GM12878 (cell line): Measurements from ENCODE around the gene TBCK. TPM values are rescaled to one million over a fixed set of nuclear protein-coding genes. Genes with fewer than 3 reads are reported as not detected.

Experiments used
- ATAC-seq: fragments of 200-7000 bp; cut with Tn5 transposase; 3 replicates; pipeline ENCODE4 v1.9.1; 2020; ENCODE audit warnings: mild to moderate bottlenecking, moderate library complexity
- BruUV-seq: library from RNA; stranded (reverse); fragments of 400-500 nt; replicated peaks from 2 replicates; lab custom pipeline; 2021; lab: Mats Ljungman, UMichigan
- CTCF ChIA-PET: fragments of 300-600 bp; sonication (Branson Sonifier 250); formaldehyde crosslinking; extraction: SDS; loops from one replicate; lab custom pipeline; 2021; ENCODE audit warnings: inconsistent platforms; lab: Yijun Ruan, JAX
- POLR2A ChIA-PET: fragments of 350-600 bp; formaldehyde crosslinking; extraction: SDS; loops from one replicate; lab custom pipeline; 2021; ENCODE audit warnings: inconsistent platforms; lab: Charles Lee
- RAD21 ChIA-PET: fragments of 300-600 bp; sonication (Branson Sonifier 250); formaldehyde crosslinking; loops from one replicate; lab custom pipeline; 2023; ENCODE audit warnings: antibody characterized with exemption; ENCODE audit not compliant: unreplicated experiment; lab: Charles Lee
- SMC1A ChIA-PET: fragments of 300-600 bp; sonication (Branson Sonifier 250); formaldehyde crosslinking; loops from one replicate; lab custom pipeline; 2023; ENCODE audit not compliant: unreplicated experiment, uncharacterized antibody; lab: Charles Lee
- DNase-seq: peaks from one replicate; pipeline ENCODE4 v3.0.0-alpha.2; 2011; ENCODE audit warnings: low read depth, low spot score
- FAIRE-seq: peaks from 3 replicates; lab custom pipeline; 2011; peaks lifted over from hg19 to GRCh38; lab: Jason Lieb, UNC
- H2AFZ ChIP-seq: 2 replicates; pipeline ENCODE4 v1.6.0; 2011; ENCODE audit warnings: low read depth, low read length, control low read depth; ENCODE audit not compliant: control insufficient read depth
- H3K27ac ChIP-seq: 2 replicates; pipeline ENCODE4 v1.5.1; 2011; ENCODE audit warnings: control low read depth; ENCODE audit not compliant: control insufficient read depth, insufficient read depth
- H3K27me3 ChIP-seq, 2 experiments: replicated peaks in 1 of 2; 2 replicates each; pipeline versions ENCODE4 v1.6.0 to v1.6.1; 2011; ENCODE audit warnings: low read length in 1 of 2; ENCODE audit not compliant: control insufficient read depth in 2 of 2, insufficient read depth in 2 of 2
- H3K36me3 ChIP-seq, 2 experiments: 2 replicates each; pipeline ENCODE4 v1.5.1; 2011; ENCODE audit warnings: low read length in 1 of 2; ENCODE audit not compliant: control insufficient read depth in 2 of 2, insufficient read depth in 2 of 2
- H3K4me1 ChIP-seq: 2 replicates; pipeline ENCODE4 v1.6.1; 2011; ENCODE audit warnings: mild to moderate bottlenecking, low read length, moderate library complexity, mixed read lengths; ENCODE audit not compliant: control insufficient read depth, insufficient read depth
- H3K4me2 ChIP-seq: 2 replicates; pipeline ENCODE4 v1.6.0; 2011; ENCODE audit warnings: control low read depth; ENCODE audit not compliant: control insufficient read depth, insufficient read depth
- H3K4me3 ChIP-seq: fragments of 200-600 bp; sonication (generic); 2 replicates; pipeline ENCODE4 v1.5.1; 2016
- H3K79me2 ChIP-seq: 2 replicates; pipeline ENCODE4 v1.6.0; 2011; ENCODE audit warnings: low read length; ENCODE audit not compliant: control insufficient read depth, insufficient read depth
- H3K9ac ChIP-seq: 2 replicates; pipeline ENCODE4 v1.8.0; 2011; ENCODE audit warnings: low read length, control low read depth, mixed read lengths; ENCODE audit not compliant: control insufficient read depth, insufficient read depth
- H3K9me3 ChIP-seq: replicated peaks from 3 replicates; pipeline ENCODE4 v1.5.1; 2011; ENCODE audit warnings: mild to moderate bottlenecking, low read length; ENCODE audit not compliant: control insufficient read depth, insufficient read depth
- H4K20me1 ChIP-seq: 2 replicates; pipeline ENCODE4 v1.6.0; 2011; ENCODE audit not compliant: control insufficient read depth, insufficient read depth
- ATF7 ChIP-seq: fragments of 450-650 bp; IDR thresholded peaks from 2 replicates; pipeline ENCODE4 v1.6.1; 2016; ENCODE audit warnings: low read depth, mild to moderate bottlenecking
- EGR1 ChIP-seq, 2 experiments: IDR thresholded peaks; 1 replicate in 1 of 2; 2 replicates in 1 of 2; pipeline ENCODE4 v1.6.1; 2011 to 2012; ENCODE audit warnings: low read depth in 2 of 2, low read length in 2 of 2, borderline replicate concordance in 1 of 2, mild to moderate bottlenecking in 1 of 2, moderate library complexity in 1 of 2
- ESRRA ChIP-seq: IDR thresholded peaks from 2 replicates; pipeline ENCODE4 v1.6.1; 2012; ENCODE audit warnings: mild to moderate bottlenecking, low read length, improper control_type of control experiment
- ETV6 ChIP-seq, 2 experiments: fragments of 450-650 bp in 1 of 2; IDR thresholded peaks in 1 of 2; conservative IDR thresholded peaks in 1 of 2; 2 replicates each; pipeline ENCODE4 v1.6.1; 2014; ENCODE audit warnings: antibody characterized with exemption in 1 of 2, borderline replicate concordance in 1 of 2, low read depth in 1 of 2, mild to moderate bottlenecking in 1 of 2, moderate library complexity in 1 of 2
- EZH2 ChIP-seq: IDR thresholded peaks from 2 replicates; pipeline ENCODE4 v1.6.1; 2012; ENCODE audit warnings: low read depth, mild to moderate bottlenecking, control low read depth, inconsistent platforms, low read length, borderline replicate concordance; ENCODE audit not compliant: control insufficient read depth
- RB1 ChIP-seq: fragments of 450-650 bp; formaldehyde crosslinking; IDR thresholded peaks from 2 replicates; pipeline ENCODE4 v1.6.1; 2017; ENCODE audit warnings: mild to moderate bottlenecking, borderline replicate concordance
- SMAD5 ChIP-seq: IDR thresholded peaks from 2 replicates; pipeline ENCODE4 v1.6.1; 2016; ENCODE audit warnings: antibody characterized with exemption, low read depth
- SRF ChIP-seq, 2 experiments: IDR thresholded peaks; 2 replicates each; pipeline ENCODE4 v1.6.1; 2011; ENCODE audit warnings: low read depth in 2 of 2, low read length in 2 of 2, mild to moderate bottlenecking in 1 of 2, moderate library complexity in 1 of 2
- TCF7 ChIP-seq: IDR thresholded peaks from 2 replicates; pipeline ENCODE4 v1.6.1; 2014; ENCODE audit warnings: antibody characterized with exemption, borderline replicate concordance
- ZNF622 ChIP-seq: fragments of 450-650 bp; IDR thresholded peaks from 2 replicates; pipeline ENCODE4 v1.6.1; 2017; ENCODE audit warnings: mild to moderate bottlenecking, inconsistent platforms
- WGBS: methylation state at CpG from one replicate; pipeline ENCODE4 v1.1.6; 2016; ENCODE audit warnings: low lambda C conversion rate; ENCODE audit not compliant: insufficient replicate concordance, insufficient coverage; ENCODE audit errors: missing lambda C conversion rate; 5-methylcytosine and 5-hydroxymethylcytosine counted together
- in situ Hi-C: fragments of 300-500 bp; cut with MboI; formaldehyde crosslinking; loops from 9 replicates; pipeline ENCODE4 v1.14.3; 2018; ENCODE audit warnings: mixed read lengths
- intact Hi-C: fragments of 100-400 bp; cut with micrococcal nuclease; formaldehyde crosslinking; loops from one replicate; pipeline ENCODE4 v1.14.2; 2022; ENCODE audit not compliant: unreplicated experiment
- polyA plus RNA-seq, 11 experiments: library from polyadenylated mRNA; depleted of rRNA in 4 of 11; unstranded in 6 of 11; stranded (reverse) in 5 of 11; fragments of >200 nt; fragmentation: Nextera tagmentation in 4 of 11; fragmentation: Illumina TruSeq in 1 of 11; extraction: Ambion mirVana in 4 of 11; extraction: Trizol in 1 of 11; gene quantifications; 1 replicate in 1 of 11; 2 replicates in 10 of 11; pipeline versions ENCODE4 v1.2.1 to v1.2.3, GENCODE V29; 2011 to 2016; ENCODE audit warnings: inconsistent platforms in 2 of 11, missing spikeins in 2 of 11, low read depth in 1 of 11
- total RNA-seq, 4 experiments: library from RNA; depleted of rRNA in 3 of 4; stranded (reverse); fragments of >200 nt in 3 of 4; fragmentation: Illumina TruSeq in 1 of 4; extraction: Trizol in 1 of 4; gene quantifications; 2 replicates each; pipeline versions ENCODE4 v1.2.1 to v1.2.3, GENCODE V29; 2013 to 2021
- TF ChIP-seq, protein P1 (sequence below): fragments of 450-650 bp; IDR thresholded peaks from 2 replicates; pipeline ENCODE4 v1.6.1; 2017; ENCODE audit warnings: mild to moderate bottlenecking, moderate library complexity
- TF ChIP-seq, protein P2 (sequence below): IDR thresholded peaks from 2 replicates; pipeline ENCODE4 v1.6.1; 2011; ENCODE audit warnings: low read depth, low read length, improper control_type of control experiment, borderline replicate concordance
- TF ChIP-seq, protein P3 (sequence below): fragments of 450-650 bp; IDR thresholded peaks from 2 replicates; pipeline ENCODE4 v1.6.1; 2018; ENCODE audit warnings: mild to moderate bottlenecking, low read depth, moderate library complexity; ENCODE audit not compliant: partially characterized antibody

Gene TBCK
- total and polyA plus RNA-seq, 10 of the 15 experiments (the other 5 are each of a cell fraction or from before 2014, with no cell fraction given) = 4.1 to 30.3 (median 20.2) TPM

DNA sequence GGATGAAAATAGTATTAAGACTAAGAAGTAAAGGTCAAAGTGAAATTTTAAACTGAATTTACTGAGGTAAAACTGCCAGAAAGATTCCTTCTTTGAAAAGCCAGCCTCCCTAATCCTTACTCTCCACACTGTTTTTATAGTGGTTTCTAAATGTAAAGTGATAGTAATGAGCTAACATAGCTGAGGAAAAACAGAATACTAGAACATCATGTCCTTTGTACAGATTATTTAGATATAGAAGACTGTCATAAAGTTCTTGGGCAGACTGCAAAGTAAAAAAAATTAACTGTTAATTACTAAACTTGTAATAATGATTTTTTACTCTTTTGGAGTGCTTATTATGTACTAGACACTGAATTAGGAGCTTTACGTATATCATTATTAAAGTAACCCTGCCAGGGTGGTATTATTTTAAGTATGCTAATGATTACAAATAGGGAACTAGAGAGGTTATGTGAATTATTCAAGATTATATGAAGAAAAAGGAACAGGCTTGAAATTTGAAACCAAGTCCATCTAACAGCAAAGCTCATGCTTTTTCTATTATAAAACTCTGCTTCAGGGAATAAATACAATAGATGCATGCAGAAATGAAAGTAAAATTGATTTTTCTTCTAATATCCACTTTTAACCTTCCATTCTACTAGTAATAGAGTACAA lies 150.5 kb downstream of the TBCK start:
- RAD21 ChIA-PET = interaction anchor here (0.5 kb wide), 1 partner anchor 121 kb away, joined by 3 read pairs; no protein-coding TSS in a partner anchor
- POLR2A ChIA-PET = no interaction called here
- TF ChIP-seq SMAD5 (no peak), ETV6 (conservative IDR thresholded peaks at IDR 0.05 in 1 of 2, IDR thresholded peaks at IDR 0.05 in 1 of 2; ENCODE audit: borderline replicate concordance in 1 of 2, low read depth in 1 of 2) (no peak), ATF7 (no peak), ESRRA (no peak), EZH2 (no peak), ZNF622 (no peak), EGR1 (IDR thresholded peaks at IDR 0.05; ENCODE audit: borderline replicate concordance in 1 of 2, low read depth in 2 of 2, low read length in 2 of 2) (no peak), SRF (IDR thresholded peaks at IDR 0.05; ENCODE audit: low read depth in 2 of 2, low read length in 2 of 2) (no peak), TCF7 (no peak), RB1 (no peak)
- TF ChIP-seq, protein P1, sequence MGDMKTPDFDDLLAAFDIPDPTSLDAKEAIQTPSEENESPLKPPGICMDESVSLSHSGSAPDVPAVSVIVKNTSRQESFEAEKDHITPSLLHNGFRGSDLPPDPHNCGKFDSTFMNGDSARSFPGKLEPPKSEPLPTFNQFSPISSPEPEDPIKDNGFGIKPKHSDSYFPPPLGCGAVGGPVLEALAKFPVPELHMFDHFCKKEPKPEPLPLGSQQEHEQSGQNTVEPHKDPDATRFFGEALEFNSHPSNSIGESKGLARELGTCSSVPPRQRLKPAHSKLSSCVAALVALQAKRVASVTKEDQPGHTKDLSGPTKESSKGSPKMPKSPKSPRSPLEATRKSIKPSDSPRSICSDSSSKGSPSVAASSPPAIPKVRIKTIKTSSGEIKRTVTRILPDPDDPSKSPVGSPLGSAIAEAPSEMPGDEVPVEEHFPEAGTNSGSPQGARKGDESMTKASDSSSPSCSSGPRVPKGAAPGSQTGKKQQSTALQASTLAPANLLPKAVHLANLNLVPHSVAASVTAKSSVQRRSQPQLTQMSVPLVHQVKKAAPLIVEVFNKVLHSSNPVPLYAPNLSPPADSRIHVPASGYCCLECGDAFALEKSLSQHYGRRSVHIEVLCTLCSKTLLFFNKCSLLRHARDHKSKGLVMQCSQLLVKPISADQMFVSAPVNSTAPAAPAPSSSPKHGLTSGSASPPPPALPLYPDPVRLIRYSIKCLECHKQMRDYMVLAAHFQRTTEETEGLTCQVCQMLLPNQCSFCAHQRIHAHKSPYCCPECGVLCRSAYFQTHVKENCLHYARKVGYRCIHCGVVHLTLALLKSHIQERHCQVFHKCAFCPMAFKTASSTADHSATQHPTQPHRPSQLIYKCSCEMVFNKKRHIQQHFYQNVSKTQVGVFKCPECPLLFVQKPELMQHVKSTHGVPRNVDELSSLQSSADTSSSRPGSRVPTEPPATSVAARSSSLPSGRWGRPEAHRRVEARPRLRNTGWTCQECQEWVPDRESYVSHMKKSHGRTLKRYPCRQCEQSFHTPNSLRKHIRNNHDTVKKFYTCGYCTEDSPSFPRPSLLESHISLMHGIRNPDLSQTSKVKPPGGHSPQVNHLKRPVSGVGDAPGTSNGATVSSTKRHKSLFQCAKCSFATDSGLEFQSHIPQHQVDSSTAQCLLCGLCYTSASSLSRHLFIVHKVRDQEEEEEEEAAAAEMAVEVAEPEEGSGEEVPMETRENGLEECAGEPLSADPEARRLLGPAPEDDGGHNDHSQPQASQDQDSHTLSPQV = no peak
- TF ChIP-seq, protein P2, sequence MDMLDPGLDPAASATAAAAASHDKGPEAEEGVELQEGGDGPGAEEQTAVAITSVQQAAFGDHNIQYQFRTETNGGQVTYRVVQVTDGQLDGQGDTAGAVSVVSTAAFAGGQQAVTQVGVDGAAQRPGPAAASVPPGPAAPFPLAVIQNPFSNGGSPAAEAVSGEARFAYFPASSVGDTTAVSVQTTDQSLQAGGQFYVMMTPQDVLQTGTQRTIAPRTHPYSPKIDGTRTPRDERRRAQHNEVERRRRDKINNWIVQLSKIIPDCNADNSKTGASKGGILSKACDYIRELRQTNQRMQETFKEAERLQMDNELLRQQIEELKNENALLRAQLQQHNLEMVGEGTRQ = no peak
- TF ChIP-seq, protein P3, sequence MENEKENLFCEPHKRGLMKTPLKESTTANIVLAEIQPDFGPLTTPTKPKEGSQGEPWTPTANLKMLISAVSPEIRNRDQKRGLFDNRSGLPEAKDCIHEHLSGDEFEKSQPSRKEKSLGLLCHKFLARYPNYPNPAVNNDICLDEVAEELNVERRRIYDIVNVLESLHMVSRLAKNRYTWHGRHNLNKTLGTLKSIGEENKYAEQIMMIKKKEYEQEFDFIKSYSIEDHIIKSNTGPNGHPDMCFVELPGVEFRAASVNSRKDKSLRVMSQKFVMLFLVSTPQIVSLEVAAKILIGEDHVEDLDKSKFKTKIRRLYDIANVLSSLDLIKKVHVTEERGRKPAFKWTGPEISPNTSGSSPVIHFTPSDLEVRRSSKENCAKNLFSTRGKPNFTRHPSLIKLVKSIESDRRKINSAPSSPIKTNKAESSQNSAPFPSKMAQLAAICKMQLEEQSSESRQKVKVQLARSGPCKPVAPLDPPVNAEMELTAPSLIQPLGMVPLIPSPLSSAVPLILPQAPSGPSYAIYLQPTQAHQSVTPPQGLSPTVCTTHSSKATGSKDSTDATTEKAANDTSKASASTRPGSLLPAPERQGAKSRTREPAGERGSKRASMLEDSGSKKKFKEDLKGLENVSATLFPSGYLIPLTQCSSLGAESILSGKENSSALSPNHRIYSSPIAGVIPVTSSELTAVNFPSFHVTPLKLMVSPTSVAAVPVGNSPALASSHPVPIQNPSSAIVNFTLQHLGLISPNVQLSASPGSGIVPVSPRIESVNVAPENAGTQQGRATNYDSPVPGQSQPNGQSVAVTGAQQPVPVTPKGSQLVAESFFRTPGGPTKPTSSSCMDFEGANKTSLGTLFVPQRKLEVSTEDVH = no peak

More for the DNA sequence above, 150.5 kb downstream of the TBCK start:
- peaks cover 0 to 7% of the 10 kb centered on the region in 2 experiments; a peak in 2 of 4 replicates for H3K36me3 ChIP-seq
- no peak overlapping the region for H3K27ac ChIP-seq
- DNase-seq (no peak), ATAC-seq (no peak), FAIRE-seq (no peak)
- no peaks in the 10 kb centered on the region for H3K79me2 ChIP-seq
- ChIA-PET SMC1A (no interaction called here), CTCF (no interaction called here)
- H2AFZ ChIP-seq = no peak overlapping the region
- no TSS peak for BruUV-seq
- 96% methylated on average over 1 of the region's 1 CpG for WGBS
- H3K27me3 ChIP-seq = no peaks in the 10 kb centered on the region
- H4K20me1 ChIP-seq = no peaks in the 10 kb centered on the region
- no peak overlapping the region for H3K9ac ChIP-seq
- in situ Hi-C loops (no loop called here), intact Hi-C loops (no loop called here)
- H3K4me2 ChIP-seq = no peak overlapping the region
- H3K4me3 ChIP-seq = no peak overlapping the region
- H3K9me3 ChIP-seq = peaks cover 8% of the 10 kb centered on the region; the same call in 1 of the 3 replicates
- no peaks in the 10 kb centered on the region for H3K4me1 ChIP-seq
